ENCODE data around the gene PACSIN2.

The PACSIN2 gene

GRCh38 chr22:42842658-42843370, 172.1 kb downstream of the PACSIN2 start:
- no peak overlapping the region for H3K4me3 ChIP-seq (ENCODE audit: low read depth, low read length)
- TF ChIP-seq, protein P1, sequence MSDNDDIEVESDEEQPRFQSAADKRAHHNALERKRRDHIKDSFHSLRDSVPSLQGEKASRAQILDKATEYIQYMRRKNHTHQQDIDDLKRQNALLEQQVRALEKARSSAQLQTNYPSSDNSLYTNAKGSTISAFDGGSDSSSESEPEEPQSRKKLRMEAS (IDR thresholded peaks at IDR 0.05; ENCODE audit: low read depth, low read length), result no peak
- TF ChIP-seq POLR2A (IDR thresholded peaks at IDR 0.05; ENCODE audit: extremely low read depth, insufficient read length) (no peak), MYC (IDR thresholded peaks at IDR 0.05; ENCODE audit: low read depth, low read length) (no peak)
- TF ChIP-seq, protein P2, sequence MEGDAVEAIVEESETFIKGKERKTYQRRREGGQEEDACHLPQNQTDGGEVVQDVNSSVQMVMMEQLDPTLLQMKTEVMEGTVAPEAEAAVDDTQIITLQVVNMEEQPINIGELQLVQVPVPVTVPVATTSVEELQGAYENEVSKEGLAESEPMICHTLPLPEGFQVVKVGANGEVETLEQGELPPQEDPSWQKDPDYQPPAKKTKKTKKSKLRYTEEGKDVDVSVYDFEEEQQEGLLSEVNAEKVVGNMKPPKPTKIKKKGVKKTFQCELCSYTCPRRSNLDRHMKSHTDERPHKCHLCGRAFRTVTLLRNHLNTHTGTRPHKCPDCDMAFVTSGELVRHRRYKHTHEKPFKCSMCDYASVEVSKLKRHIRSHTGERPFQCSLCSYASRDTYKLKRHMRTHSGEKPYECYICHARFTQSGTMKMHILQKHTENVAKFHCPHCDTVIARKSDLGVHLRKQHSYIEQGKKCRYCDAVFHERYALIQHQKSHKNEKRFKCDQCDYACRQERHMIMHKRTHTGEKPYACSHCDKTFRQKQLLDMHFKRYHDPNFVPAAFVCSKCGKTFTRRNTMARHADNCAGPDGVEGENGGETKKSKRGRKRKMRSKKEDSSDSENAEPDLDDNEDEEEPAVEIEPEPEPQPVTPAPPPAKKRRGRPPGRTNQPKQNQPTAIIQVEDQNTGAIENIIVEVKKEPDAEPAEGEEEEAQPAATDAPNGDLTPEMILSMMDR (IDR thresholded peaks at IDR 0.05; ENCODE audit: low read depth, low read length), result no peak
- DNase-seq (ENCODE audit: low read depth), result no peak

GRCh38 chr22:42841444-42841843, 173.5 kb downstream of the PACSIN2 start:
- TF ChIP-seq POLR2A (IDR thresholded peaks at IDR 0.05; ENCODE audit: extremely low read depth, insufficient read length), result no peak
- TF ChIP-seq, protein P1 (IDR thresholded peaks at IDR 0.05; ENCODE audit: low read depth, low read length), result no peak
- TF ChIP-seq MYC (IDR thresholded peaks at IDR 0.05; ENCODE audit: low read depth, low read length), result no peak
- TF ChIP-seq, protein P2 (IDR thresholded peaks at IDR 0.05; ENCODE audit: low read depth, low read length), result no peak
- no peak overlapping the region for H3K4me3 ChIP-seq (ENCODE audit: low read depth, low read length)
- DNase-seq (ENCODE audit: low read depth), result no peak

GRCh38 chr22:42837556-42837955, 177.4 kb downstream of the PACSIN2 start:
- TF ChIP-seq, protein P2 (IDR thresholded peaks at IDR 0.05; ENCODE audit: low read depth, low read length), result no peak
- TF ChIP-seq MYC (IDR thresholded peaks at IDR 0.05; ENCODE audit: low read depth, low read length) (no peak), POLR2A (IDR thresholded peaks at IDR 0.05; ENCODE audit: extremely low read depth, insufficient read length) (no peak)
- TF ChIP-seq, protein P1 (IDR thresholded peaks at IDR 0.05; ENCODE audit: low read depth, low read length), result no peak
- no peak overlapping the region for H3K4me3 ChIP-seq (ENCODE audit: low read depth, low read length)
- no peak for DNase-seq (ENCODE audit: low read depth)

DNA sequence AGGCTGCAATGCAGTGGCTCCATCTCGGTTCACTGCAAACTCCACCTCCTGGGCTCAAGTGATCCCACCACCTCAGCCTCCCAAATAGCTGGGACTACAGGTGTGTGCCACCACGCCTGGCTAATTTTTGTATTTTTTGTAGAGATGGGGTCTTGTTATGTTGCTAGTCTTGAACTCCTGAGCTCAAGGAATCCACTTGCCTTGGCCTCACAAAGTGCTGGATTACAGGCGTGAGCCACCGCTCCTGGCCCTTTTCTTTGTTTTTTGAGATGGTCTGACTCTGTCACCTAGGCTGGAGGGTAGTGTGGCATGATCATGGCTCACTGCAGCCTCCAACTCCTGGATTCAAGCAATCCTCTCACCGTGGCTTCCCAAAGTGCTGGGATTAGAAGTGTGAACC, 178.9 kb downstream of the PACSIN2 start:
- TF ChIP-seq POLR2A (IDR thresholded peaks at IDR 0.05; ENCODE audit: extremely low read depth, insufficient read length), result no peak
- TF ChIP-seq, protein P2 (IDR thresholded peaks at IDR 0.05; ENCODE audit: low read depth, low read length), result no peak
- TF ChIP-seq, protein P1 (IDR thresholded peaks at IDR 0.05; ENCODE audit: low read depth, low read length), result no peak
- no peak for TF ChIP-seq MYC (IDR thresholded peaks at IDR 0.05; ENCODE audit: low read depth, low read length)
- no peak for DNase-seq (ENCODE audit: low read depth)
- no peak overlapping the region for H3K4me3 ChIP-seq (ENCODE audit: low read depth, low read length)

- no peak overlapping the region for H3K4me3 ChIP-seq (ENCODE audit: low read depth, low read length)
- no peak for DNase-seq (ENCODE audit: low read depth)
- TF ChIP-seq, protein P1 (IDR thresholded peaks at IDR 0.05; ENCODE audit: low read depth, low read length), result no peak
- no peak for TF ChIP-seq POLR2A (IDR thresholded peaks at IDR 0.05; ENCODE audit: extremely low read depth, insufficient read length)
Measured at GRCh38 chr22:42834177-42834949, 180.6 kb downstream of the PACSIN2 start.

GRCh38 chr22:42833104-42833503, 181.8 kb downstream of the PACSIN2 start:
- no peak for DNase-seq (ENCODE audit: low read depth)
- TF ChIP-seq MYC (IDR thresholded peaks at IDR 0.05; ENCODE audit: low read depth, low read length), result no peak
- TF ChIP-seq POLR2A (IDR thresholded peaks at IDR 0.05; ENCODE audit: extremely low read depth, insufficient read length), result no peak
- TF ChIP-seq, protein P1 (IDR thresholded peaks at IDR 0.05; ENCODE audit: low read depth, low read length), result no peak
- no peak overlapping the region for H3K4me3 ChIP-seq (ENCODE audit: low read depth, low read length)
